Neural cell (in vitro differentiated cells): ENCODE results near the gene C11orf21. TPM values are rescaled to one million over a fixed set of nuclear protein-coding genes. Genes with fewer than 3 reads are reported as not detected.

Experiments
- H2AFZ ChIP-seq: fragments of 200-600, 300-800 bp; sonication (generic), shearing (Covaris generic); 2 replicates; pipeline ENCODE4 v1.6.0; 2014; ENCODE audit warnings: low read depth, mild to moderate bottlenecking, antibody characterized with exemption, low read length, moderate library complexity
- H3F3A ChIP-seq: fragments of 200-600 bp; shearing (Covaris generic); 2 replicates; pipeline ENCODE4 v1.6.1; 2016; ENCODE audit warnings: mild to moderate bottlenecking, moderate library complexity, mixed read lengths, antibody characterized with exemption, low read length; ENCODE audit not compliant: insufficient read depth, poor library complexity, severe bottlenecking
- H3K27ac ChIP-seq: fragments of 200-600, 300-800 bp; sonication (generic), shearing (Covaris generic); 2 replicates; pipeline ENCODE4 v1.5.1; 2014; ENCODE audit warnings: mild to moderate bottlenecking, low read length, moderate library complexity
- H3K27me3 ChIP-seq: fragments of 300-800, 200-600 bp; sonication (generic), shearing (Covaris generic); 2 replicates; pipeline ENCODE4 v1.6.0; 2014; ENCODE audit warnings: mild to moderate bottlenecking, low read depth, low read length, moderate library complexity; ENCODE audit not compliant: insufficient read depth
- H3K36me3 ChIP-seq: fragments of 300-800, 200-600 bp; sonication (generic), shearing (Covaris generic); 2 replicates; pipeline ENCODE4 v1.5.1; 2014; ENCODE audit warnings: mild to moderate bottlenecking, antibody characterized with exemption, low read length, moderate library complexity; ENCODE audit not compliant: insufficient read depth
- H3K4me2 ChIP-seq: fragments of 300-800, 200-600 bp; sonication (generic), shearing (Covaris generic); 2 replicates; pipeline ENCODE4 v1.6.0; 2014; ENCODE audit warnings: mild to moderate bottlenecking, low read length
- H3K4me3 ChIP-seq: fragments of 300-800, 200-600 bp; sonication (generic), shearing (Covaris generic); 2 replicates; pipeline ENCODE4 v1.5.1; 2014; ENCODE audit warnings: mild to moderate bottlenecking, low read length, moderate library complexity
- H3K79me2 ChIP-seq: fragments of 200-600 bp; shearing (Covaris generic); replicated peaks from 2 replicates; pipeline ENCODE4 v1.6.0; 2014; ENCODE audit warnings: mild to moderate bottlenecking, low read length, moderate library complexity; ENCODE audit not compliant: insufficient read depth
- H3K9ac ChIP-seq: fragments of 300-800, 200-600 bp; sonication (generic), shearing (Covaris generic); 2 replicates; pipeline ENCODE4 v1.6.1; 2016; ENCODE audit warnings: mild to moderate bottlenecking, low read length, mixed read lengths
- H3K9me2 ChIP-seq: fragments of 200-600 bp; shearing (Covaris generic); 2 replicates; pipeline ENCODE4 v1.6.1; 2016; ENCODE audit warnings: mild to moderate bottlenecking, low read length, mixed read lengths; ENCODE audit not compliant: insufficient read depth
- H3K9me3 ChIP-seq: fragments of 200-600, 300-800 bp; sonication (generic), shearing (Covaris generic); 2 replicates; pipeline ENCODE4 v1.6.1; 2016; ENCODE audit warnings: mild to moderate bottlenecking, mixed run types, low read length, moderate library complexity, mixed read lengths
- H4K20me1 ChIP-seq: fragments of 200-600 bp; shearing (Covaris generic); 2 replicates; pipeline ENCODE4 v1.6.1; 2016; ENCODE audit warnings: mild to moderate bottlenecking, mixed run types; ENCODE audit not compliant: insufficient read depth
- EP300 ChIP-seq: fragments of 450-650 bp; conservative IDR thresholded peaks from 2 replicates; pipeline ENCODE4 v1.6.1; 2014; ENCODE audit warnings: antibody characterized with exemption, mild to moderate bottlenecking, moderate library complexity; ENCODE audit not compliant: poor library complexity, severe bottlenecking
- EZH2 ChIP-seq: fragments of 200-600, 300-800 bp; shearing (Covaris generic), sonication (generic); IDR thresholded peaks from 2 replicates; pipeline ENCODE4 v1.6.1; 2014; ENCODE audit warnings: antibody characterized with exemption, low read length, borderline replicate concordance, mild to moderate bottlenecking; ENCODE audit not compliant: insufficient read depth, poor library complexity, severe bottlenecking
- MXI1 ChIP-seq: fragments of 450-650 bp; conservative IDR thresholded peaks from 2 replicates; pipeline ENCODE4 v1.6.1; 2014; ENCODE audit warnings: antibody characterized with exemption, mild to moderate bottlenecking; ENCODE audit not compliant: poor library complexity, severe bottlenecking
- POLR2AphosphoS5 ChIP-seq: IDR thresholded peaks from 2 replicates; pipeline ENCODE4 v1.6.1; 2012
- RAD21 ChIP-seq: fragments of 450-650 bp; conservative IDR thresholded peaks from 2 replicates; pipeline ENCODE4 v1.6.1; 2014; ENCODE audit warnings: antibody characterized with exemption, mild to moderate bottlenecking, moderate library complexity
- REST ChIP-seq: IDR thresholded peaks from 2 replicates; pipeline ENCODE4 v1.6.1; 2012; ENCODE audit warnings: borderline replicate concordance
- SMC3 ChIP-seq: fragments of 450-650 bp; conservative IDR thresholded peaks from 2 replicates; pipeline ENCODE4 v1.6.1; 2014; ENCODE audit warnings: antibody characterized with exemption, mild to moderate bottlenecking, moderate library complexity; ENCODE audit not compliant: poor library complexity
- TAF1 ChIP-seq: IDR thresholded peaks from 2 replicates; pipeline ENCODE4 v1.6.1; 2012; ENCODE audit warnings: low read depth
- polyA plus RNA-seq: library from polyadenylated mRNA; depleted of rRNA; stranded (reverse); fragments of >200 nt; gene quantifications from 2 replicates; pipeline ENCODE4 v1.2.3, GENCODE V29; 2014
- TF ChIP-seq, protein P1 (sequence below): fragments of 450-650 bp; IDR thresholded peaks from 2 replicates; pipeline ENCODE4 v1.5.1; 2014; ENCODE audit warnings: antibody characterized with exemption, mild to moderate bottlenecking, moderate library complexity; ENCODE audit not compliant: poor library complexity, severe bottlenecking

The C11orf21 gene
- polyA plus RNA-seq, 1 donor from 2014 or later = not detected

GRCh38 chr11:2328656-2329354, 27.1 kb upstream of the C11orf21 start:
- Histone ChIP-seq H4K20me1 (no peaks in the 10 kb centered on the region), H3K9ac (no peak overlapping the region), H3K27ac (no peak overlapping the region), H3K79me2 (no peaks in the 10 kb centered on the region), H3K36me3 (no peaks in the 10 kb centered on the region), H2AFZ (no peak overlapping the region), H3F3A (no peaks in the 10 kb centered on the region), H3K27me3 (no peaks in the 10 kb centered on the region), H3K9me3 (no peaks in the 10 kb centered on the region), H3K9me2 (no peaks in the 10 kb centered on the region), H3K4me2 (no peak overlapping the region), H3K4me3 (no peak overlapping the region)
- TF ChIP-seq SMC3 (no peak), POLR2AphosphoS5 (no peak), RAD21 (no peak), EZH2 (no peak), TAF1 (no peak), REST (no peak), EP300 (no peak), MXI1 (no peak)
- TF ChIP-seq, protein P1, sequence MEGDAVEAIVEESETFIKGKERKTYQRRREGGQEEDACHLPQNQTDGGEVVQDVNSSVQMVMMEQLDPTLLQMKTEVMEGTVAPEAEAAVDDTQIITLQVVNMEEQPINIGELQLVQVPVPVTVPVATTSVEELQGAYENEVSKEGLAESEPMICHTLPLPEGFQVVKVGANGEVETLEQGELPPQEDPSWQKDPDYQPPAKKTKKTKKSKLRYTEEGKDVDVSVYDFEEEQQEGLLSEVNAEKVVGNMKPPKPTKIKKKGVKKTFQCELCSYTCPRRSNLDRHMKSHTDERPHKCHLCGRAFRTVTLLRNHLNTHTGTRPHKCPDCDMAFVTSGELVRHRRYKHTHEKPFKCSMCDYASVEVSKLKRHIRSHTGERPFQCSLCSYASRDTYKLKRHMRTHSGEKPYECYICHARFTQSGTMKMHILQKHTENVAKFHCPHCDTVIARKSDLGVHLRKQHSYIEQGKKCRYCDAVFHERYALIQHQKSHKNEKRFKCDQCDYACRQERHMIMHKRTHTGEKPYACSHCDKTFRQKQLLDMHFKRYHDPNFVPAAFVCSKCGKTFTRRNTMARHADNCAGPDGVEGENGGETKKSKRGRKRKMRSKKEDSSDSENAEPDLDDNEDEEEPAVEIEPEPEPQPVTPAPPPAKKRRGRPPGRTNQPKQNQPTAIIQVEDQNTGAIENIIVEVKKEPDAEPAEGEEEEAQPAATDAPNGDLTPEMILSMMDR = no peak

GRCh38 chr11:2328021-2328420, 26.3 kb upstream of the C11orf21 start:
- Histone ChIP-seq H3K9me2 (no peaks in the 10 kb centered on the region), H3K4me2 (no peak overlapping the region), H3K36me3 (no peaks in the 10 kb centered on the region), H3K79me2 (no peaks in the 10 kb centered on the region), H3K27ac (no peak overlapping the region), H4K20me1 (no peaks in the 10 kb centered on the region), H3K9ac (no peak overlapping the region), H3K27me3 (no peaks in the 10 kb centered on the region), H2AFZ (no peak overlapping the region), H3K9me3 (no peaks in the 10 kb centered on the region), H3K4me3 (no peak overlapping the region), H3F3A (no peaks in the 10 kb centered on the region)
- TF ChIP-seq TAF1 (no peak), EZH2 (no peak), RAD21 (no peak), REST (no peak), MXI1 (no peak), EP300 (no peak), POLR2AphosphoS5 (no peak), SMC3 (no peak)
- TF ChIP-seq, protein P1 = no peak
